GM20431 (cell line): ENCODE results near the gene MROH2A.

Experiments used
- in situ Hi-C: fragments of 300-500 bp; cut with MseI, MboI; formaldehyde crosslinking; loops from one replicate; pipeline ENCODE4 v1.15.0; 2020; ENCODE audit warnings: low sequenced_read_pairs; ENCODE audit not compliant: unreplicated experiment

The MROH2A gene

DNA sequence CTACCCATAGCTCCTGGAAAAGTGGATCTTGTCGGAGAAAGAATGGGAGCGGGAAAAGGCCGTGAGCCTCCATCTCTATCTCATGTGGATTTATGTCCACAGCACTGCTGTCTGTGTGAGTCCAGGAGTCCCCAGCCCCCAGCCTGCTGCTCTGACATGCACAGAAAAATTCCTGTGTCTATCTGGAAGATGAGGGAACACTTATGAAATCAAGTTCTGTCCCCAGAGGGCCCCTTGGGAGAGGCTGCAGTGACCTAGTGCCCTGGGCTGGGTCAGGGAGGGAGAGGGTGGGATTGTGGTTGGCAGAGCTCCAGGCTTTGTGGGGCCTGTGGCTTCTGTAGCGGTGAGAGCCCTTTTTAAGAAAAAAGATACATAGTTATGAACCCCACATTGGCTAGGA lies 38.6 kb downstream of the MROH2A start:
- in situ Hi-C loops = no loop called here

DNA sequence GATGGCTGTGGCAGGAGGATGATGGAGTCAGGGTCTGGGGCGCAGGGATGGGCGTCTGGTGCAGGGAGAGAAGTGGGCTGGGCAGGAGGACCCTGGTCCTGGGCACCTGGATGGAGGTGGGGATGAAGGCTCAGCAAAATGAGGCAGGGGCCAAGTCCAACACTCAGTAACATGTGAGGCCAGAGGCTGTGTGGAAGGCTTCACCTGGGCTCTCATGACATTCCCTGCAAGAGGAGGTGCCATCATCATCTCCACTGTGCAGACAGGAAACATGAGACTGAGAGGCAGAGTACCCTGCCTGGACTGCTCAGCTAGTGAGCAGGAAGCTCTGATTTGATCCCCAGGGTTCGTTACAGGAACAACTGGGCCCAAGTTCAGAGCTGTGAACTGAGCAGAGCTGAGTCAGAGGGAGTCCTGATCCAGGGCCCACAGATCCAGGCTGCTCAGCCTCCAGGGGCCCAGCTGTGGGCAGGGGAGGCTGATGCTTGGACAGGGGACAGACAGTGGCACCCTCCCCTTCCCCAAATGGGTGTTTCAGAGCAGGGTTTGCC lies 39.3 kb downstream of the MROH2A start:
- in situ Hi-C loops = no loop called here

DNA sequence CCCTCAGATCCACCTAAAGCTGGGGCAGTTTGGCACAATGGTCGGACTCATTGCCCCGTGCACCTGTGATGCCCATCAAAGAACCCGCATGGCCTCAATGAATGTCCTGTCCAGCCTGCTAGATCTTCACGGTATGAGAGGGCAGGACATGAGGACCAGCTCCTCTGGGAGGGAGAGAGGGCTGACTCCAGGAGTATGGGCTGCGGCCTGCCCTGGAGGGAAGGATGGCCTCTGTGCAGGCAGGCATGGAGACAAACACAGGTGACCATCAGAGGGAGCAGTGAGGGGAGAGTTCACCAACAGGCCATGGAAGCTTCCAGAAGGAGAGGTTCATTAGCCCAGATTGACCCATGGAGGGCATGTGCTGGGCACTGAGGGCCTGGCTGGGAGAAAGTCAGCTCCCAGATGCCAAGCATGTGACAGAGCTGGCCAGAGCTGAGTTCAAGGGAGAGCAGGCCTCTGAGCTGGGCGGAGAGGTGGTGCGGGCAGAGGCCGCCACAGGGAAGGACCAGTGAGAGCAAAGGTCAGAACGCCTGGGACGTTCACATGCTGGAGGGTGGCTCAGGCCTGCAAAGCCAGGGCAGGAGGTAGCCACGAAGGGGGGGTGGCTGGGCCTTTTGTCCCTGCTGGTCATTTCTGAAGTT lies 40.0 kb downstream of the MROH2A start:
- in situ Hi-C loops = no loop called here

DNA sequence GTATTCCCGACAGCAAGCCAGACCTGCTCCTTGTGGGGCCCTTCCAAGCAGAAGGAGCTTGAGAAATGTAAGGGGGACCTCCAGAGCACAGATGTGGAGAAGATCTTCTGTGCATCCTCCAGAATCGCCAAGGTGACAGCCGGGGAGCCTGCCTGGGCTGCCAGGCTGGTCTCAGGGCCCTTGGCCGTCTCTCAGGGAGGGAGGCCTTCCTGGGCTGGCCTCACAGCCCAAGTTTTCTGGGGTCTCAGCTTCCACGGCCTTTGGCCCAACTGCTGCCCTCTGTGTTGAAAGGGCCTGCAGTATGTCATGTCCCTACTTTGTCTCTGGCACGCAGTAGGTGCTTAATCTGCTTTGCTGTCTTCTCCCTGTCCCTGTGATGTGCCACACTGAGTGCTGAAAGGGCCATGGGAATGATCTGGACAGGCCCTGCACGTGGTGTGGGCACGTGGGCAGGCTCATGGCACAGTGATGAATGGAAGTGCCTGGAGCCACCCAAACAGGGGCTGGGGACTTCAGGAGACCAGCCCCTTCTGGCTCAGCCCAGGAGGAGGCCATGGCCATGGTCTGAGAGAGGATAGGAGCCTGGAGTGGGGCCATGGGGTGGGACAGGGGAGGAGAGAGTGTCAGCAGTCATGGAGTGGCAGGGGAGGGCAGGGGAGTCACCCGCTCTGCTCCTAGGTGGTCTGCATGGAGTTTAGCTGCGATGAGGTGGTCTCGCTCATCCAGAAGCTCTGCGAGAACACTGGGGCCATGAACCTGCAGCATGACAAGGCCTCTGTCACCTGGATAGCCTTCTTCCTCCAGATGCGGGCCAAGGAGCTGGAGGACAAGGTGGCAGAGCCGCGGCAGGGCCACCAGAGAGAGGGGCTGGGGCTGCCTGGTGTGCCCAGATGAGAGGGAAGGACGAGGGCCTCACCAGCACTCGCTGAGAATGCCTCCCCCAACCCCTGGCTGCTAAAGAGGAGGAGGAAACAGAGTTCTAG lies 40.8 kb downstream of the MROH2A start:
- in situ Hi-C loops = no loop called here

DNA sequence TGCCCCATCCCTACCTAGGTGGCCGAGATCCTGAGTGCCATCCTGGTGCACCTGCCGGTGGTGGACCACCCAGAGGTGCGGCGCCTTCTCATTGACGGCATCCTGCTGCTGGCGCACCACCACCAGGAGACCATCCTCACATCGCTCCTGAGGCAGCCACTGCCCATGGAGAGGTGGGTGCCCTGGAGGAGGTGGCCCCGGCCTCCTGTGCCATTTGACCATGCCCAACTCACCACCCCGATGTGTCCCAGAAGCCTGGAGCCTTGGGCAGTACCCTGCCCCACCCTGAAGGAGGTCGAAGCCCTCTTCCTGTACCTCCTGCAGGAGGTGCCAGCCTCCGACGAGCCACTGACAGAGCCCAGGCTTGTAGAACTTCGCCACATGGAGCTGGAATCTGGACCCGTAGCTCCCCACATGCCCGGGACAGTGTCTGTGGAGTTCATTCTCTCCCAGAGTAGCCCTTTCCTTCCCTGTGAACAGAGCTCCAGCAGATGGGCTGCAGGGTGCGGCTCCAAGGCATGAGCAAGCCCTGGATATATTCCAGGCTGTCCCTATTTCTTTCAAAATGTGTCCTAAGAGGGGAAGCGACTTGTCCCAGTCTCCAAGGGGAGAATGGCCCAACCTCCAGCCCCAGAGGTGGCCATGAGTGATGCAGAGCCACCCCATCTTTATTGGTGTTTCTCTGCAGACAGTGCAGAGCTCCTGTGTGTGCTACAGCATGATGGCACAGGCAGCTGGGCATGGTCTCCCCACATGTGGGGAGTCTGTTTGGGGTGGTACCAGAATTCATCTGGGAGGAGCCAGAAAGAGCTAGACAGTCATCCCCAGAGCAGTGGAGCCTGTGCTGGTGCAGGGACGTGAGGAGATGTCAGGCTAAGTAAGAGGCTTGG lies 42.0 kb downstream of the MROH2A start:
- in situ Hi-C loops = no loop called here

DNA sequence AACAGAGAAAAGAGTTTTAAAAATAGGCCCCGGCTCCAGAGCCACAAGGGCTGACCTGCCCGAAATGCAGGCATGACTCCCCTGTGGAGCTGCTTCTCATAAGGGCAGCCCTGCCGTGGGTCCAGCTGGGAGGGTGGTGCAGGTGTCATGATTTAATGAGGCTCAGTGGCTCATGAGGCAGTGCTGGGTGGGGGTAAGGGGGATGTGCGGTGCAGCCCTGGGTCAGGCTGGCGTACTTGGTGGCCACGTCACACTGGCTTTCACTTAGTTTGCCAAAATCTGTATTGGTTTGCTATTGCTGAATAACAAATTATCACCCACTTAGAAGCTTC lies 42.6 kb downstream of the MROH2A start:
- in situ Hi-C loops = no loop called here

DNA sequence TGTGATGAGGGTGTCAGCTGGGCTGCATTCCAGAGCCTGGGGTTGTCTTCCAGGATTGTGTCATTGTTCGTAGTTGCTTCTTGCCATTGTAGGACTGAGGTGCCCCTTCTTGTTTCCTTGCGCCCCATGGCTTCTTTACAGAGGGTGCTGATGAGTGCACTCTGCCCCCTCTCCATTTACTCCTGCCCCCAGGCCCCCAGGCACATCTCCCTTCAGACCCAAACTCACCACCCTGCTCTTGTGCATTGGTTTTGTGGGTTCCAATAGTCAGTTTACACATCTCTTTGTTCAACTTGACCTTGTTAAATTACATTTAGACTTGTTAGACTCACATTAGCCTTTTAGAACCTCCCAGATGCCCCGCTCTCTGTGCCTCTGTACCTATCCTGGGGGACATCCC lies 43.1 kb downstream of the MROH2A start:
- in situ Hi-C loops = no loop called here

DNA sequence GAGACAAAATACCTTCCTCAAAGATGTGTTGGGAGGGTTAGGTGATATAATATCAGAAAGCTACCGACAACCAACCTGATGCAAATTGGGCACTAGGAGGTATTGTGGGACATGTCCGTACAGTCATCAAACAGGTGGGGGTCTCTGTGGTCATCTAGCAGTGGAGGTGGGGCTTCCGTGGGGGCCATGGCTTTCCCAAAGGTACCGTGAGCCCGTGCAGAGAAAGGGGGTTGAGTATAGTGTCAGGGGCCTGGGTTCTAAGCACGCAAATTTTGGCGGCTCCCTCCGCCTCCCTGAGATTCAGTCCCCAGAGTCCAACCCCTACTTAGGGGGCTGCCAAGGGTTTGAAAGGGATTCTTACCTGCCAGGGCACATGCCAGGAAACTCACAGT lies 43.6 kb downstream of the MROH2A start:
- in situ Hi-C loops = no loop called here

DNA sequence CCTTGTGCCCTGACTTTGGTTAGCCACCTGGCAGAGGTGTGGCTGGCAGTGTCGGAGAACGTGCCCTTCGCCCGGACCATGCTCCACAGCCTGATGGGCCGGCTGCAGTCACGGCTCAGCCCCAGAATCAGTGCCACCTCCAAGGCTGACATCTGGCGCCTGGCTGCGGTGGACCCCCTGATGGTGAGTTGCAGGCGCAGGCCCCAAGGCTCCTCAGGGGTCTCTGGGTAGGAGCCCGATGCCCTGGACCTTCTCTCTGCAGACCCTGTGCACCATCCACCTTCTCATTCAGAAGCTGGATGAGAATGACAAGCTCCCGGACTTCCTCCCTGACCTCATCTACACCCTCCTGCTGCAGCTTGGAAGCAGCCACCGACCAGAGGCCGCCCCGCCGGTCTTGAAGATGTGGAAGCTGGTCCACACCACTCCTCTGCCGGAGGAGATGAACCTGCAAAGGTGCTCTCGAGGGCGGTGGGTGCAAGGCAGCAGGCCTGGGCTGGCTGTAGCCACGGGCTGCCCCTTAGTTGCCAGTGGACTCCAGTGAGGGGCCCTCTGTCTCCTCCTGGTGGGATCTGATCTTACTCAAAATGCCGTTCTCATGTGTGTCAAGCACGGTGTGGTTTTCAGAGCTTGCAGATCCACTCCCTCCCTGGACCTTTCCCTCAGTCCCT lies 44.1 kb downstream of the MROH2A start:
- in situ Hi-C loops = no loop called here

DNA sequence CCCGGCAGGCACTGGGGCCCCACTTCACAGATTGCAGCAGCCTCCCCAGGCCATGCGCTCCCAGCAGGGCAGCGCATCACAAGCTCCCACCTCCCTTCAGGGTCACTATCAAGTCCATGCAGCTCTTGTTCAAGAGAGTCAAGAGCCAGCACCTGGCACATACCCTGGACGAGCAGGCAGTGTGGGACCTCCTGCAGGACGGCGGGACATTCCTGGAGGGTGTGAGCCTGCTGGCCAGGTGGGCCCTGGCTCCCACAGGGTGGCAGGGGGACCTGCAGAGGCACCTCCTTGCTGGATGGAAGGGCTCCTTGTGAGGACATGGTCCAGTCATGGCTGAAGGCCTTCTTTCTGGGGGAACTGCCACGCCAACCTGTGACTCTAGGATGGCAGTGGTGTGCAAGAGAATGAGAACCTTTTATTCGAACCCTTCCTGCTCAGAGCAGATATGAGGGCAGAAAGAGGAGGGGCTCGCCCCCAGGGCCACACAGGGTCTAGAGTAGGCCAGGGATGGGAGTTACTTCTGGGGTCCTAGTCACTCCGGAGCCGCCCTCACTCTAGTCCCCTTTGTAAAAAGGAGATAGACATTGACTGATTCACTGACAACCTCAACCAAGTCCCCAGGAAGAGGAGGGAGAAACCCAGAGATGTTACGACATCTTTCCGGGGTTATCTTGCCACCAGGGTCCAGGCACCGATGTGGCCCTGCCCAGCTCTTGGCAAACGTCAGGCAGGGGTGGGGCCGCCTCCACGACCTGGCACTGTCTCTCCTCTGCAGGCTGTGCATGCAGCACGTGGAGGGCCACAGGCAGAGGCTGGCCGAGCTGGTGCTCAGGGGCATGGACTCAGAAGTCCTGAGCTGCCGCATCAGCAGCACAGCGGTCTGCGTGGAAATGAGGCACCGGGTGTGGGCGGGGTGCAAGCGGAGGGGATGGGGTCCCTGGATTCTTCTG lies 44.9 kb downstream of the MROH2A start:
- in situ Hi-C loops = no loop called here

DNA sequence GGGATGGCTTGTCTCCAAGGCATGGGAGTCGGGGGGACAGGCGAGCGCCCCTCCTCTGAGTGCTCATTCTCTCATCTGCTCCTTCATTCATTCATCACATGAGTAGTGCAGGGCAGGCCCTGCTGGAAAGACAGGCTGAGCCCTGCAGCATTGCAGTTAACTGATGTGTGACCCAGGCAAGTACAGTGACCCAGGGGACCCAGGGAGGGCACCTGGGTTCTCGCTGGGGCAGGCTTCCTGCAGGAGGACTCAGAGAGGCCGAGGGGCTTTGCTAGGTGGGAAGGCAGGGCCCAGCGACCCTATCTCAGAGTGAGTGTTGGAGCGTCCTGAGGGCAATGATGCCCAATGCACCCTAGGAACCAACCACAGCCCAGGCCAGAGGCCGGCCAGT lies 45.6 kb downstream of the MROH2A start:
- in situ Hi-C loops = no loop called here

DNA sequence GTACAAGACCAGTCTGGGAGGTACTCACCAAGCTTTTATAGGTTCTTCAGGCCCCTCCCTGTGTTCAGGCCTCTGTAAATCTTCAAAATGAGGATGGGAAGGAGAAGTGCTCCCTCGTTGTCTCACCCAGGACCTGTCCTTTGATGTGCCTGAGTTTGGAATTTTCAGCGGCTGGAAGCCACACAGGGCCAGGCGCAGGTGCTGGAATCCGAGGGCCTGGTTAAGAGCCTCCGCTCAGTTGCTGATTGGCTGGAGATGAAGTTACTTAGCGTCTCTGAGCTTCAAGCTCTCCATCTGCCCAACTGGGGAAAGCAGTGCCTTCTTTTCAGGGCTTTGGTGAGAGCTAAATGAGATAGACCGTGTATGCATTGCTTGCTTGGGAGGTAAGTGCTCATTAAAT lies 46.2 kb downstream of the MROH2A start:
- in situ Hi-C loops = no loop called here

DNA sequence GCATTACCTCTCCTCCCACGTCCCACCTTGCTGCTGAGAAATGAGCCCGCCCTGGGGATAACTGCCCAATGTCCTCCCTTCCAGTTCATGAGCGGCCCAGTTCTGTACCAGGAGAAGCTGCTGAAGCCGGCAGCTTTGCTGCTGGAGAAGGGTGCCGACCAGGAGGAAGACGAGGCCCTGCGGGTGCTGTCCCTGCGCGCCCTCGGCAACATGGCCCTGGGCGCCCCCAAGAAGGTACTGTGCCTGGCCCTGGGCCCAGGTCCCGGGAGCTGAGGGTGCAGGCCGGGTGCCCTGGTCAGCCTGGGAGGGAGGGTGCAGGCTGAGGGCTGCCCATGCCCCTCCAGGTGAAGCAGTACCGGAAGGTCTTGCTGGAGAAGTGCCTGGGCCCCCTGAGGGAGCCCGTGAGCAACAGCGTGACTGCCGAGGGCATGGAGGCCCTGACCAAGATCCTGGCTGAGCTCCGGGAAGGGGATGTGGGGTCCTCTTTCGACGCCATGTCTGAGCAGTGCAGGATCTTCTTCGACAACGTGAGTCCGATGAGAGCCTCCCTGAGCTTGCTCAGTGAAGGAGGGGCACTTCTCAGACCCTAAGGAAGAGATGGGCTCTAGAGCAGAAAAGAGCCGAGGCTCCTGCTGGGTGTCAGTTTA lies 50.5 kb downstream of the MROH2A start:
- in situ Hi-C loops = no loop called here

DNA sequence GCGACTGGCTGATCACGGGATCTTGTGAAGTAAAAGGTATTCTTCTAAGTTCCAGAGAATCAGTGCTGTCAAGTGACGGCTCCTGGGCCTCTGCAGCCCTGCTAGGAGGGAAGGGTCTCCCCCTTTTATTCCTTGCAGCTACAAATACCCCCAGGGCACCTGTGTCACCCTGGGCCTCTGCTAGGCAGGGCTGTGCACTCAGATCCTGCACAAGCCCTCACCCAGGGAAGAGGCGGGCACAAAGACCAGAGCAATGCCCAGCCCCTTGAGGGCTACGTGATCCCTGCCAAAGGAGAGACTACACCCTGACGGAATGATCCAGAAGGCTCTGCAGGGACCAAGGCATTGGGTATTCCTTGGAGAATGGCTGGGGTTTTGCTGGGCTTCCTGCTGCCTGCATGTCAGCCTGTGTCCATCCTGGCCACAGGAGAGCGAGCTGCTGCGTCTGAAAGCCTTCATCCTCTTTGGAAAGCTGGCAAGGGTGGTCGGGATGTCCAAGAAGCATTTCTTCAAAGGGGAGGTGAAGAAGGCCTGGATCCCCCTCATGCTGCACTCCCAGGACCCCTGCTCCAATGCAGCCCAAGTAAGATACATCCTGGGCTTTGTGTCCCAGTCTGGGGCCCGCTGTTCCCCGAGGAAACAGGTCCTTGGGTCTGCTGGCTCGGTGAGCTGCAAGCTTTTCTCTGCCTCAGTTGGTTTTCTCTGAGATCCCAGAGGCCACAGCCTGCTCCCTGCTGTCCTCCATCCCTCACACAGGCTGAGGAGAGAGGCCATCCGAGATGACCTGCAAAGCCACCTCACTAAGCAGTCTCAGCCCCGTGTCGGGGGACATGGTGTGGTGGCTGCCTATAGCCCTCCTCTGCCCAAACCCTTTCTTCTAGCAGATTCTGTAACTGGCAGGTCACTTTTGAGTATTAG lies 51.3 kb downstream of the MROH2A start:
- in situ Hi-C loops = no loop called here

DNA sequence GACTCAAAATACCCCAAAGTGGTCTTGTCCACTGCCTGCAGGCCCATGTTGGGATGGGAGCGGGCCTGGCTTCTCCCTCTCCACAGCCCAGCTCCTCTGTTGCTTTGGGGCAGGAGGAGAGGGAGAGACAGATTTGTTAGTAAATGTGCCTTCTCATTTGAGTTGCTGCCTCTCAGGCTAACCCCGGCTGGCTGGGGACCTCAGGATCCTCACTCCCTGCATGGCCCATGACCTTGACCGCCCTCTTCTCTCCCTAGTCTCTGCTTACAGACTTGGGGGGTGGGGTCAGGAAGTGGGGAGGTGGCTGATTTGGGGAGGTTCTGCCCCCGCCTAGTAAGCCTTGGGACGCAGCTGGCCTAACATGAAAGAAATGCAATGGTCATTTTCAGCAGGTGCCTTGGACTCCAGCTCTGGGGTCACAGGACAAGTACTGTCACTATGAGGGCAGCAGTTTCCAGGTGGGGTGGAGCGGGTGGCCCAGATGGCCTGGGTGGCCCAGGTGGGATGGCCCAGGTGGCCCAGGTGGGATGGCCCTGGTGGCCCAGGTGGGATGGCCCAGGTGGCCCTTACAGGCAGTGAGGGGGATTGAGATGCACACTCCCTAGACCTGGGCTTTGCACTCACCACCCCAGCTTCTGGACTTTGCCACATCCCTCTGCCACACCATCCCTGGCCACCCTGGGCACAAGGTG lies 52.1 kb downstream of the MROH2A start:
- in situ Hi-C loops = no loop called here

DNA sequence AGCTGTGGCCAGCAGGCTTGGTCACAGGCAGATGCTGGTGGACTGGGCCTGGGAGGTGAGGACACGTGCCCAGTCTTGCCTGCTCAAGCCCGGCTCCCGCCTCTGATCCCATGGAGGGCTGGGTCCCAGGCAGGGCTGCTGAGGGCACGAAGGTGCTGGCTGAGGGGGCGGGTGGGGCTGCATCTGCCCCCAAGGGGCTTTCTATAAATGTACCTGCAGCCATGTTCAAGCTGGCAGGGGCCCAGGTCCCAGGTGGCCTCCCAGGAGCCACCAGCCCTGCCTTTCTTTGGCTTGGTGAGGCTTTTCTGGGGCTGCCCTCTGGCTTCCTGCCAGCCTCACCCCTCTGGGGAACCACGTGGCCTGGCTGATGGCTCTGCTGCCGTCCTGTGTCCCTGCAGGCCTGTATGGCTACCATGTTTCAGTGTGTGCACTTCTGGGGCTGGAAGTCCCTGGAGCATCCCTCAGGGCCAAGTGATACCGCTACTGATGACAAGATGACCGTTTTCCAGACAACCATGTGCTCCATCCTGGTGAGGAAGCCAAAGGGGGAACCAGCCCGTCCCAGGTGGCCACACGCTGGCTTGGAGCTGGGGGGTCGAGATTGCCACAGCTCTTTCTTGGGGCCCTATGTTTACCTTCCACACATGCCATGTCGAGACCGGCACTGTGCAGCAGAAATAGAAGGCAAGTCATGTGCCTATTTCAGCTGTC lies 53.0 kb downstream of the MROH2A start:
- in situ Hi-C loops = no loop called here
